K562 (cell line): ENCODE results near the gene KLK14. TPM values are rescaled to one million over a fixed set of nuclear protein-coding genes. Genes with fewer than 3 reads are reported as not detected.

Experiments used
- ARHGAP35 ChIP-seq: fragments of 450-650 bp; IDR thresholded peaks from 2 replicates; pipeline ENCODE4 v1.6.1; 2018; ENCODE audit not compliant: partially characterized antibody
- C11orf30 ChIP-seq: fragments of 450-650 bp; IDR thresholded peaks from 2 replicates; pipeline ENCODE4 v1.6.1; 2016; ENCODE audit warnings: low read depth, mild to moderate bottlenecking
- CCAR2 ChIP-seq: fragments of 200-400 bp; formaldehyde crosslinking; IDR thresholded peaks from 2 replicates; pipeline ENCODE4 v1.6.1; 2017; ENCODE audit warnings: mild to moderate bottlenecking, low read depth, low read length
- CXXC5 ChIP-seq: fragments of 250-450 bp; sonication (Bioruptor Pico); IDR thresholded peaks from 2 replicates; pipeline ENCODE4 v1.8.0; 2022; ENCODE audit warnings: inconsistent platforms, mild to moderate bottlenecking, moderate library complexity
- MIER1 ChIP-seq: fragments of 450-650 bp; IDR thresholded peaks from 2 replicates; pipeline ENCODE4 v1.6.1; 2016; ENCODE audit warnings: antibody characterized with exemption, mild to moderate bottlenecking, low read depth
- NFE2L1 ChIP-seq: fragments of 450-650 bp; IDR thresholded peaks from 2 replicates; pipeline ENCODE4 v1.6.1; 2016; ENCODE audit warnings: missing genetic modification characterization, low read depth, mild to moderate bottlenecking, missing compliant biosample characterization, moderate library complexity, borderline replicate concordance
- SP1 ChIP-seq: sonication (generic); formaldehyde crosslinking; IDR thresholded peaks from 2 replicates; pipeline ENCODE4 v1.8.1; 2022; ENCODE audit warnings: mild to moderate bottlenecking, missing genetic modification reagents
- SRSF9 ChIP-seq: fragments of 200-400 bp; formaldehyde crosslinking; IDR thresholded peaks from 2 replicates; pipeline ENCODE4 v1.6.1; 2017; ENCODE audit warnings: low read depth, low read length, borderline replicate concordance
- STAT5B ChIP-seq: fragments of 250-450 bp; sonication (Bioruptor Pico); IDR thresholded peaks from 2 replicates; pipeline ENCODE4 v1.8.0; 2021; ENCODE audit warnings: mild to moderate bottlenecking, inconsistent platforms
- TAF7 ChIP-seq: fragments of 450-650 bp; IDR thresholded peaks from 2 replicates; pipeline ENCODE4 v1.6.1; 2016; ENCODE audit warnings: missing genetic modification characterization, missing compliant biosample characterization
- ZNF431 ChIP-seq: sonication (generic); formaldehyde crosslinking; IDR thresholded peaks from 2 replicates; pipeline ENCODE4 v1.8.0; 2022; ENCODE audit warnings: mild to moderate bottlenecking, missing genetic modification reagents
- ZNF695 ChIP-seq: fragments of 450-650 bp; formaldehyde crosslinking; IDR thresholded peaks from 2 replicates; pipeline ENCODE4 v1.4.0; 2020; ENCODE audit warnings: mild to moderate bottlenecking, moderate library complexity
- ZNF76 ChIP-seq: fragments of 250-450 bp; sonication (Bioruptor Pico); IDR thresholded peaks from 2 replicates; pipeline ENCODE4 v1.4.0; 2020; ENCODE audit warnings: mild to moderate bottlenecking, moderate library complexity, borderline replicate concordance
- ZZZ3 ChIP-seq: fragments of 450-650 bp; IDR thresholded peaks from 2 replicates; pipeline ENCODE4 v1.6.1; 2016; ENCODE audit warnings: antibody characterized with exemption, mild to moderate bottlenecking, moderate library complexity
- polyA plus RNA-seq, 8 experiments: library from polyadenylated mRNA; depleted of rRNA in 4 of 8; stranded (reverse) in 5 of 8; unstranded in 3 of 8; fragments of >200 nt; fragmentation: Nextera tagmentation in 2 of 8; fragmentation: Illumina TruSeq in 1 of 8; extraction: Ambion mirVana in 2 of 8; extraction: Trizol in 1 of 8; gene quantifications; 2 replicates each; pipeline versions ENCODE4 v1.2.1 to v1.2.3, GENCODE V29; 2011 to 2014; ENCODE audit warnings: inconsistent platforms in 1 of 8, missing spikeins in 1 of 8
- total RNA-seq, 7 experiments: library from RNA; depleted of rRNA in 6 of 7; stranded (reverse); fragments of >200 nt in 6 of 7; fragmentation: Illumina TruSeq in 2 of 7; extraction: Trizol in 2 of 7; gene quantifications; 2 replicates each; pipeline versions ENCODE4 v1.2.1 to v1.2.3, GENCODE V29; 2011 to 2021; ENCODE audit warnings: low replicate concordance in 1 of 7
- TF ChIP-seq, protein P1 (sequence below): fragments of 450-650 bp; IDR thresholded peaks from 2 replicates; pipeline ENCODE4 v1.6.1; 2018; ENCODE audit not compliant: partially characterized antibody
- TF ChIP-seq, protein P2 (sequence below): sonication (generic); formaldehyde crosslinking; IDR thresholded peaks from 2 replicates; pipeline ENCODE4 v1.8.0; 2022; ENCODE audit warnings: missing genetic modification reagents, mild to moderate bottlenecking, borderline replicate concordance
- TF ChIP-seq, protein P3 (sequence below): fragments of 250-450 bp; sonication (Bioruptor Pico); IDR thresholded peaks from 2 replicates; pipeline ENCODE4 v1.8.0; 2021; ENCODE audit warnings: moderate library complexity, mild to moderate bottlenecking, inconsistent platforms
- TF ChIP-seq, protein P4 (sequence below): fragments of 250-450 bp; sonication (Bioruptor Pico); IDR thresholded peaks from 2 replicates; pipeline ENCODE4 v1.5.0; 2021; ENCODE audit warnings: mild to moderate bottlenecking, moderate library complexity

KLK14 gene
- total and polyA plus RNA-seq, 9 of the 15 experiments (the other 6 are each of a cell fraction or from before 2014, with no cell fraction given): not detected

DNA sequence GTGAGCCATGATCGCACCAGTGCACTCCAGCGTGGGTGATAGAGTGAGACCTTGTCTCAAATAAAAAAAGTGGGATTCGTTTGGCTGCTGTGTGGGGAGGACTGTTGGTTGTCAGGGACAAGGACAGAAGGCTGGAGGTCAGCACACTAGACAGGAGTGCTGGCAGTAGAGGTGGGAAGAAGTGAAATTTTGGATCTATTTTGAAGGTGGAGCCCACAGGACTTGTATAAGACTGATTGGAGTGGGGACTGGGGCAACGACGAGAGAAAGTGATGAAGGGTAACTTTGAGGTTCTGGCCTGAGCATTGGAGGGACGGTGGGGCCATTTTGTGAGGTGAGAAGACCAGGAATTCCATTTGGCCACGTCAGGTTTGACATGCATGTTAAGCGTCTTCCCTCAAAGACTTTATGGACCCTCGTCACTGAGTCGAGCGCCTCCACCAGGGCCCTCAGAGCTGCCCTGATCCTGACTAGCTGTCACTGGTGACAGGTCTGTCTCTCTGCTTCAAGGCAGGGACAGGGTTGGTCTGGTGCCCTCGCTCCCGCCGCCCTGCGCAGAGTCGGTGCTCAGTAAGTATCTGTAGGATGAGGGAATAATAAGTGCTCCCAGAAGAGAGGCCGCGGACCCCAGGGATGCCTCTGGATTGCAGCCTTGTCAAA is 24.8 kb upstream of the KLK14 start (continued):
- TF ChIP-seq, protein P1, sequence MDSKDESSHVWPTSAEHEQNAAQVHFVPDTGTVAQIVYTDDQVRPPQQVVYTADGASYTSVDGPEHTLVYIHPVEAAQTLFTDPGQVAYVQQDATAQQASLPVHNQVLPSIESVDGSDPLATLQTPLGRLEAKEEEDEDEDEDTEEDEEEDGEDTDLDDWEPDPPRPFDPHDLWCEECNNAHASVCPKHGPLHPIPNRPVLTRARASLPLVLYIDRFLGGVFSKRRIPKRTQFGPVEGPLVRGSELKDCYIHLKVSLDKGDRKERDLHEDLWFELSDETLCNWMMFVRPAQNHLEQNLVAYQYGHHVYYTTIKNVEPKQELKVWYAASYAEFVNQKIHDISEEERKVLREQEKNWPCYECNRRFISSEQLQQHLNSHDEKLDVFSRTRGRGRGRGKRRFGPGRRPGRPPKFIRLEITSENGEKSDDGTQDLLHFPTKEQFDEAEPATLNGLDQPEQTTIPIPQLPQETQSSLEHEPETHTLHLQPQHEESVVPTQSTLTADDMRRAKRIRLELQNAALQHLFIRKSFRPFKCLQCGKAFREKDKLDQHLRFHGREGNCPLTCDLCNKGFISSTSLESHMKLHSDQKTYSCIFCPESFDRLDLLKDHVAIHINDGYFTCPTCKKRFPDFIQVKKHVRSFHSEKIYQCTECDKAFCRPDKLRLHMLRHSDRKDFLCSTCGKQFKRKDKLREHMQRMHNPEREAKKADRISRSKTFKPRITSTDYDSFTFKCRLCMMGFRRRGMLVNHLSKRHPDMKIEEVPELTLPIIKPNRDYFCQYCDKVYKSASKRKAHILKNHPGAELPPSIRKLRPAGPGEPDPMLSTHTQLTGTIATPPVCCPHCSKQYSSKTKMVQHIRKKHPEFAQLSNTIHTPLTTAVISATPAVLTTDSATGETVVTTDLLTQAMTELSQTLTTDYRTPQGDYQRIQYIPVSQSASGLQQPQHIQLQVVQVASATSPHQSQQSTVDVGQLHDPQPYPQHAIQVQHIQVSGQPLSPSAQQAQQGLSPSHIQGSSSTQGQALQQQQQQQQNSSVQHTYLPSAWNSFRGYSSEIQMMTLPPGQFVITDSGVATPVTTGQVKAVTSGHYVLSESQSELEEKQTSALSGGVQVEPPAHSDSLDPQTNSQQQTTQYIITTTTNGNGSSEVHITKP: no peak
- TF ChIP-seq TAF7 (no peak), CXXC5 (CRISPR knock-in tag) (no peak), ZNF695 (CRISPR knock-in tag) (no peak), SRSF9 (no peak), ZNF431 (CRISPR knock-in tag) (0 out of 2 replicates have a peak, but pooled peaks have one; percentile 19), NFE2L1 (tag) (no peak), ZNF76 (CRISPR knock-in tag) (no peak), ZZZ3 (no peak), SP1 (no peak), C11orf30 (0 out of 2 replicates have a peak, but pooled peaks have one; percentile 9), MIER1 (no peak), STAT5B (CRISPR knock-in tag) (no peak), ARHGAP35 (no peak), CCAR2 (no peak)
- TF ChIP-seq, protein P2, sequence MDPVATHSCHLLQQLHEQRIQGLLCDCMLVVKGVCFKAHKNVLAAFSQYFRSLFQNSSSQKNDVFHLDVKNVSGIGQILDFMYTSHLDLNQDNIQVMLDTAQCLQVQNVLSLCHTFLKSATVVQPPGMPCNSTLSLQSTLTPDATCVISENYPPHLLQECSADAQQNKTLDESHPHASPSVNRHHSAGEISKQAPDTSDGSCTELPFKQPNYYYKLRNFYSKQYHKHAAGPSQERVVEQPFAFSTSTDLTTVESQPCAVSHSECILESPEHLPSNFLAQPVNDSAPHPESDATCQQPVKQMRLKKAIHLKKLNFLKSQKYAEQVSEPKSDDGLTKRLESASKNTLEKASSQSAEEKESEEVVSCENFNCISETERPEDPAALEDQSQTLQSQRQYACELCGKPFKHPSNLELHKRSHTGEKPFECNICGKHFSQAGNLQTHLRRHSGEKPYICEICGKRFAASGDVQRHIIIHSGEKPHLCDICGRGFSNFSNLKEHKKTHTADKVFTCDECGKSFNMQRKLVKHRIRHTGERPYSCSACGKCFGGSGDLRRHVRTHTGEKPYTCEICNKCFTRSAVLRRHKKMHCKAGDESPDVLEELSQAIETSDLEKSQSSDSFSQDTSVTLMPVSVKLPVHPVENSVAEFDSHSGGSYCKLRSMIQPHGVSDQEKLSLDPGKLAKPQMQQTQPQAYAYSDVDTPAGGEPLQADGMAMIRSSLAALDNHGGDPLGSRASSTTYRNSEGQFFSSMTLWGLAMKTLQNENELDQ: no peak
- TF ChIP-seq, protein P3, sequence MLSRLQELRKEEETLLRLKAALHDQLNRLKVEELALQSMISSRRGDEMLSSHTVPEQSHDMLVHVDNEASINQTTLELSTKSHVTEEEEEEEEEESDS (CRISPR knock-in tag): no peak
- TF ChIP-seq, protein P4, sequence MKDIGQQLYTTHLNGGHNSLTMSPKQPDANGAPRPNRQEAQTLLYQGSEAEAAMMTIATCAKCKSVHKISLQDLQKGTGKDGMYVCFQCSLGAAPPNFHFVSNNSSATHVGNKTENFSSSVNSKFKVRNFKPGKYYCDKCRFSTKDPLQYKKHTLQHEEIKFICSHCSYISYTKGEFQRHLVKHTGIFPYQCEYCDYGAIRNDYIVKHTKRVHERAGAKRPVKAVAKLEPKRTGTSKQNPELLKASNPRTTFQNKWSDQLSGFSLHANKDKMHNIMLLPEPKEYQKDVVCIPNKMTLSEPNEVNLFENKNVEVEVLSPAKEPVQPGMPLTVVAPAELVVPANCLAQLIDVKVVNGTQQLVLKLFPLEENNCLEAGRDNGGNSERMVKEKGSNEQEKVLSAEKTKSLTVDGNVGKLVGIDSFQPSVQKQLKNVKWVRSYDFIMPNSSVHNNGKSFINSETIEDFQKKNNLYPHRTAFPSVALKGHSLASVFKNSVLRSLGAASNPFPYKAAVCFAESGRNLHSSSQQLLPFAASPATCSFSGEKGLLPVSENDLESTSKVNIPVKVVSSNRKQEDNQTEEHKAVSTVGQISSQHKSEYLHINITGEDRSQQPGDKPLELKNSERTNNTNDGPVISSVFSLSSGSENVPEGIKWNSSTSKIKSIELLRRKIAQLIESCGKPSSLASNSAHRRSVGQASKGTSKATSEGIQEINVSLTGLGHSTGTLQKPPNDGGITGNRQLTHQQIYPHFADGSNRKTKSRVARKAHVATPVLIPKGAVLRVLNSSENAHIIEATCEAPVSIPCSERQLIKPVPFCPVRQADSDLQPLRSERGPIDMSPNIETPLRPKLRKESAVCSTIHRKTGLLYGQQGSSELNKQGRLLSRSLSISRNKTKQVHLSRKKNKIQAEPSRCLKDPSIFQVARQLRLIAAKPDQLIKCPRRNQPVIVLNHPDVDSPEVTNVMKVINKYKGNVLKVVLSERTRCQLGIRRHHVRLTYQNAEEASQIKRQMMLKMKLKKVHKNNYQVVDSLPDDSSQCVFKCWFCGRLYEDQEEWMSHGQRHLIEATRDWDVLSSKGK: no peak
